H9 (cell line): ENCODE results near the gene USP7. TPM values are rescaled to one million over a fixed set of nuclear protein-coding genes. Genes with fewer than 3 reads are reported as not detected.
A peak's percentile ranks its signal among the peaks of the same experiment; 100 is the strongest.

Experiments
- DNase-seq: peaks from one replicate; pipeline ENCODE4 v3.0.0-alpha.2; 2017
- H2AFZ ChIP-seq: one replicate; pipeline ENCODE4 v1.6.1; 2013; ENCODE audit warnings: mild to moderate bottlenecking, low read length, control low read depth, moderate library complexity
- H2AK5ac ChIP-seq: 2 replicates; pipeline ENCODE4 v1.6.1; 2013; ENCODE audit warnings: low read length, control low read depth, mixed read lengths; ENCODE audit not compliant: insufficient read length
- H2BK120ac ChIP-seq: one replicate; pipeline ENCODE4 v1.6.1; 2013; ENCODE audit warnings: low read depth, mild to moderate bottlenecking, low read length, control low read depth, inconsistent platforms; ENCODE audit not compliant: poor library complexity, severe bottlenecking
- H2BK12ac ChIP-seq: 2 replicates; pipeline ENCODE4 v1.6.1; 2013; ENCODE audit warnings: low read length, control low read depth, mixed read lengths, low read depth; ENCODE audit not compliant: insufficient read length
- H2BK15ac ChIP-seq: 2 replicates; pipeline ENCODE4 v1.6.1; 2013; ENCODE audit warnings: low read depth, low read length, control low read depth
- H2BK20ac ChIP-seq: one replicate; pipeline ENCODE4 v1.6.1; 2013; ENCODE audit warnings: low read depth, mild to moderate bottlenecking, low read length, control low read depth, inconsistent platforms; ENCODE audit not compliant: poor library complexity, severe bottlenecking
- H2BK5ac ChIP-seq: 2 replicates; pipeline ENCODE4 v1.6.1; 2013; ENCODE audit warnings: low read length, control low read depth, mixed read lengths; ENCODE audit not compliant: insufficient read length
- H3K14ac ChIP-seq: 2 replicates; pipeline ENCODE4 v1.6.1; 2013; ENCODE audit warnings: low read length, control low read depth; ENCODE audit not compliant: insufficient read depth
- H3K18ac ChIP-seq: 2 replicates; pipeline ENCODE4 v1.6.1; 2013; ENCODE audit warnings: low read depth, mild to moderate bottlenecking, mixed read lengths, low read length, control low read depth; ENCODE audit not compliant: insufficient read length
- H3K23ac ChIP-seq: 2 replicates; pipeline ENCODE4 v1.6.1; 2013; ENCODE audit warnings: low read length, control low read depth, mixed read lengths, low read depth; ENCODE audit not compliant: insufficient read length
- H3K23me2 ChIP-seq: 2 replicates; pipeline ENCODE4 v1.6.1; 2013; ENCODE audit warnings: low read depth, mild to moderate bottlenecking, mixed read lengths, low read length, control low read depth; ENCODE audit not compliant: insufficient read length, poor library complexity, severe bottlenecking
- H3K27ac ChIP-seq: 2 replicates; pipeline ENCODE4 v1.5.1; 2013; ENCODE audit warnings: low read length, control low read depth, mixed read lengths, low read depth; ENCODE audit not compliant: insufficient read length
- H3K27me3 ChIP-seq: 2 replicates; pipeline ENCODE4 v1.6.1; 2013; ENCODE audit warnings: low read length, control low read depth, inconsistent platforms; ENCODE audit not compliant: insufficient read depth
- H3K4ac ChIP-seq: 2 replicates; pipeline ENCODE4 v1.6.1; 2013; ENCODE audit warnings: low read depth, mild to moderate bottlenecking, control low read depth, inconsistent platforms, low read length, moderate library complexity
- H3K4me1 ChIP-seq: 2 replicates; pipeline ENCODE4 v1.6.1; 2013; ENCODE audit warnings: low read length, control low read depth, inconsistent platforms; ENCODE audit not compliant: insufficient read depth
- H3K4me2 ChIP-seq: 2 replicates; pipeline ENCODE4 v1.6.1; 2013; ENCODE audit warnings: low read length, control low read depth, mixed read lengths; ENCODE audit not compliant: insufficient read length, insufficient read depth
- H3K56ac ChIP-seq: 2 replicates; pipeline ENCODE4 v1.6.1; 2013; ENCODE audit warnings: low read depth, mild to moderate bottlenecking, mixed read lengths, low read length, control low read depth; ENCODE audit not compliant: insufficient read length
- H3K79me1 ChIP-seq: 2 replicates; pipeline ENCODE4 v1.6.1; 2013; ENCODE audit warnings: low read depth, mild to moderate bottlenecking, moderate library complexity, low read length, control low read depth, inconsistent platforms; ENCODE audit not compliant: insufficient read depth, poor library complexity, severe bottlenecking
- H3K79me2 ChIP-seq: 2 replicates; pipeline ENCODE4 v1.6.1; 2013; ENCODE audit warnings: low read length, control low read depth, inconsistent platforms; ENCODE audit not compliant: insufficient read depth
- H3K9ac ChIP-seq: 2 replicates; pipeline ENCODE4 v1.6.1; 2013; ENCODE audit warnings: low read length, control low read depth, mixed read lengths; ENCODE audit not compliant: insufficient read length; ENCODE audit errors: extremely low read depth
- H3K9me3 ChIP-seq: one replicate; pipeline ENCODE4 v1.6.1; 2013; ENCODE audit warnings: low read depth, low read length, inconsistent platforms; ENCODE audit not compliant: control insufficient read depth
- H3T11ph ChIP-seq: one replicate; pipeline ENCODE4 v1.6.1; 2013; ENCODE audit warnings: mild to moderate bottlenecking, low read length, control low read depth, inconsistent platforms
- H4K20me1 ChIP-seq: one replicate; pipeline ENCODE4 v1.6.1; 2013; ENCODE audit not compliant: control insufficient read depth, insufficient read length, insufficient read depth
- H4K5ac ChIP-seq: 2 replicates; pipeline ENCODE4 v1.6.1; 2013; ENCODE audit warnings: low read depth, mild to moderate bottlenecking, mixed read lengths, low read length, control low read depth; ENCODE audit not compliant: insufficient read length
- H4K8ac ChIP-seq: replicated peaks from 2 replicates; pipeline ENCODE4 v1.6.1; 2013; ENCODE audit warnings: low read length, control low read depth, mixed read lengths, low read depth; ENCODE audit not compliant: insufficient read length
- H4K91ac ChIP-seq: 2 replicates; pipeline ENCODE4 v1.6.1; 2013; ENCODE audit warnings: low read depth, mild to moderate bottlenecking, moderate library complexity, mixed read lengths, low read length, control low read depth; ENCODE audit not compliant: insufficient read length
- H3K27ac Mint-ChIP-seq, 3 experiments: 2 replicates in 2 of 3; 3 replicates in 1 of 3; pipeline ENCODE4 v1.8.0; 2020 to 2021; ENCODE audit warnings: mixed read lengths in 3 of 3, mild to moderate bottlenecking in 1 of 3, moderate library complexity in 1 of 3
- H3K27me3 Mint-ChIP-seq: 2 replicates; pipeline ENCODE4 v1.8.0; 2021; ENCODE audit warnings: low read depth, mild to moderate bottlenecking, moderate library complexity, mixed read lengths
- H3K36me3 Mint-ChIP-seq, 3 experiments: 2 replicates in 2 of 3; 3 replicates in 1 of 3; pipeline ENCODE4 v1.8.0; 2020 to 2021; ENCODE audit warnings: low read depth in 3 of 3, mixed read lengths in 3 of 3; ENCODE audit not compliant: insufficient read depth in 1 of 3
- H3K4me1 Mint-ChIP-seq, 2 experiments: 2 replicates each; pipeline ENCODE4 v1.8.0; 2020; ENCODE audit warnings: mixed read lengths in 2 of 2
- H3K4me3 Mint-ChIP-seq, 2 experiments: 2 replicates in 1 of 2; 3 replicates in 1 of 2; pipeline ENCODE4 v1.8.0; 2020 to 2021; ENCODE audit warnings: mild to moderate bottlenecking in 2 of 2, mixed read lengths in 2 of 2, moderate library complexity in 1 of 2
- H3K9me3 Mint-ChIP-seq, 2 experiments: 2 replicates in 1 of 2; 3 replicates in 1 of 2; pipeline ENCODE4 v1.8.0; 2020; ENCODE audit warnings: mild to moderate bottlenecking in 2 of 2, mixed read lengths in 2 of 2, moderate library complexity in 1 of 2
- WGBS: extraction: QIAGEN DNeasy Blood & Tissue Kit; methylation state at CpG from one replicate; pipeline ENCODE4 v1.1.7; 2013; ENCODE audit warnings: missing lambda C conversion rate, low lambda C conversion rate, mixed read lengths; ENCODE audit not compliant: insufficient read length; ENCODE audit errors: extremely low coverage; 5-methylcytosine and 5-hydroxymethylcytosine counted together
- total RNA-seq: library from RNA; stranded (reverse); gene quantifications from 2 replicates; pipeline ENCODE4 v1.2.1, GENCODE V29; 2021
- TF ChIP-seq, protein P1 (sequence below): fragments of 200-600 bp; sonication (generic); conservative IDR thresholded peaks from 3 replicates; pipeline ENCODE4 v1.8.0; 2021; ENCODE audit warnings: antibody characterized with exemption, mild to moderate bottlenecking

USP7 gene
- total RNA-seq, 1 experiment from 2014 or later, result 192 TPM

DNA sequence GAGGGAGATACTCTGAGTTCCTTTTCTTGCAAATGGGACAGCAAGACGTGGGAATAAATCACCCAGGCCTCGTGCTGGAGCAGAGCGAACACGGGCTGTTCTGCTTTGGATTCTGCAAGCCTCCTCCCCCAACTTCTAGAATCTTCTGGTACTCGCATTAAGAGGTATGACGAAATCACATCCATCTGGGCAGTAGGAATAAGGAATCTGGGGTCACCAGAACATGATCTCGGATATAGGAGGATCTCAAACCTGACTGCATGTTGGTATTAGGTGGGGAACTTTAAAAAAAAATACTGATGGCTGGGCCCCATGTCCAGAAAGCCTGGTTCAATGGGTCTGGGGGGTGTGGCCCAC is 49.8 kb upstream of the USP7 start:
- Histone ChIP-seq H4K20me1 (no peaks in the 10 kb centered on the region), H2AK5ac (no peak overlapping the region), H3K79me2 (no peaks in the 10 kb centered on the region), H2BK5ac (no peak overlapping the region), H3K23ac (no peak overlapping the region), H4K5ac (no peak overlapping the region), H4K8ac (no peak overlapping the region), H3K18ac (no peak overlapping the region), H4K91ac (no peak overlapping the region), H3K23me2 (no peaks in the 10 kb centered on the region), H3K14ac (no peak overlapping the region), H2BK15ac (no peak overlapping the region), H2BK20ac (no peak overlapping the region), H3K27ac (no peak overlapping the region), H2BK120ac (no peak overlapping the region), H2AFZ (no peak overlapping the region), H3K9ac (no peak overlapping the region), H3K4me1 (no peaks in the 10 kb centered on the region; the same call in 1 of the 2 replicates), H2BK12ac (no peak overlapping the region), H3K79me1 (no peaks in the 10 kb centered on the region), H3K27me3 (no peaks in the 10 kb centered on the region), H3K4me2 (peak overlapping the region; percentile 6), H3K4ac (no peak overlapping the region), H3K9me3 (peaks cover 7% of the 10 kb centered on the region), H3T11ph (no peak overlapping the region), H3K56ac (no peak overlapping the region)
- H3K36me3 Mint-ChIP-seq, result peaks cover 0 to 7% (median 6%) of the 10 kb centered on the region in 3 experiments; a peak in 4 of 7 replicates
- H3K4me1 Mint-ChIP-seq, result peaks cover 11 to 13% of the 10 kb centered on the region in 2 experiments
- H3K9me3 Mint-ChIP-seq, result peaks cover 7 to 13% of the 10 kb centered on the region in 2 experiments; a peak in 4 of 5 replicates
- TF ChIP-seq, protein P1, sequence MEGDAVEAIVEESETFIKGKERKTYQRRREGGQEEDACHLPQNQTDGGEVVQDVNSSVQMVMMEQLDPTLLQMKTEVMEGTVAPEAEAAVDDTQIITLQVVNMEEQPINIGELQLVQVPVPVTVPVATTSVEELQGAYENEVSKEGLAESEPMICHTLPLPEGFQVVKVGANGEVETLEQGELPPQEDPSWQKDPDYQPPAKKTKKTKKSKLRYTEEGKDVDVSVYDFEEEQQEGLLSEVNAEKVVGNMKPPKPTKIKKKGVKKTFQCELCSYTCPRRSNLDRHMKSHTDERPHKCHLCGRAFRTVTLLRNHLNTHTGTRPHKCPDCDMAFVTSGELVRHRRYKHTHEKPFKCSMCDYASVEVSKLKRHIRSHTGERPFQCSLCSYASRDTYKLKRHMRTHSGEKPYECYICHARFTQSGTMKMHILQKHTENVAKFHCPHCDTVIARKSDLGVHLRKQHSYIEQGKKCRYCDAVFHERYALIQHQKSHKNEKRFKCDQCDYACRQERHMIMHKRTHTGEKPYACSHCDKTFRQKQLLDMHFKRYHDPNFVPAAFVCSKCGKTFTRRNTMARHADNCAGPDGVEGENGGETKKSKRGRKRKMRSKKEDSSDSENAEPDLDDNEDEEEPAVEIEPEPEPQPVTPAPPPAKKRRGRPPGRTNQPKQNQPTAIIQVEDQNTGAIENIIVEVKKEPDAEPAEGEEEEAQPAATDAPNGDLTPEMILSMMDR, result no peak
- peaks cover 14% of the 10 kb centered on the region for H3K27me3 Mint-ChIP-seq
- no peak overlapping the region for H3K27ac Mint-ChIP-seq
- DNase-seq, result no peak
- 0 out of 5 replicates have a peak overlapping the region, but pooled peaks of 1 of the 2 experiments have one; percentile 32 for H3K4me3 Mint-ChIP-seq
- no CpG with 5 or more reads among the region's 7 CpGs for WGBS
